IPS DF 6.9 (cell line): ENCODE data around the gene LRRC73.

Experiments used
- DNase-seq: peaks from one replicate; pipeline ENCODE4 v3.0.0-alpha.2; 2013; ENCODE audit warnings: low read depth, low spot score
- H3K27ac ChIP-seq: one replicate; pipeline ENCODE4 v1.5.1; 2013; ENCODE audit warnings: low read length, control low read depth
- H3K27me3 ChIP-seq: 2 replicates; pipeline ENCODE4 v1.6.1; 2013; ENCODE audit warnings: mild to moderate bottlenecking, low read length; ENCODE audit not compliant: control insufficient read depth, insufficient read depth
- H3K36me3 ChIP-seq: 2 replicates; pipeline ENCODE4 v1.6.1; 2013; ENCODE audit warnings: low read length; ENCODE audit not compliant: control insufficient read depth, insufficient read depth
- H3K4me1 ChIP-seq: 2 replicates; pipeline ENCODE4 v1.6.1; 2013; ENCODE audit warnings: low read length; ENCODE audit not compliant: control insufficient read depth, insufficient read depth
- H3K4me3 ChIP-seq: 2 replicates; pipeline ENCODE4 v1.5.1; 2013; ENCODE audit warnings: mild to moderate bottlenecking, low read length
- H3K9me3 ChIP-seq: 2 replicates; pipeline ENCODE4 v1.6.1; 2013; ENCODE audit warnings: low read length, inconsistent platforms; ENCODE audit not compliant: control insufficient read depth, insufficient read depth
- WGBS: extraction: QIAGEN DNeasy Blood & Tissue Kit; methylation state at CpG from one replicate; pipeline ENCODE4 v1.1.7; 2013; ENCODE audit warnings: mixed read lengths, missing lambda C conversion rate; ENCODE audit not compliant: insufficient read length, insufficient coverage; 5-methylcytosine and 5-hydroxymethylcytosine counted together

Gene LRRC73

GRCh38 chr6:43511824-43512415, 1.8 kb upstream of the LRRC73 start:
- H3K4me3 ChIP-seq: no peak overlapping the region
- no peaks in the 10 kb centered on the region for H3K9me3 ChIP-seq
- H3K27me3 ChIP-seq: peaks cover 8% of the 10 kb centered on the region; the same call in 1 of the 2 replicates
- peaks cover 11% of the 10 kb centered on the region; the same call in 1 of the 2 replicates for H3K4me1 ChIP-seq
- peaks cover 24% of the 10 kb centered on the region; the same call in 1 of the 2 replicates for H3K36me3 ChIP-seq
- no CpG with 5 or more reads among the region's 11 CpGs for WGBS
- no peak overlapping the region for H3K27ac ChIP-seq
- no peak for DNase-seq

DNA sequence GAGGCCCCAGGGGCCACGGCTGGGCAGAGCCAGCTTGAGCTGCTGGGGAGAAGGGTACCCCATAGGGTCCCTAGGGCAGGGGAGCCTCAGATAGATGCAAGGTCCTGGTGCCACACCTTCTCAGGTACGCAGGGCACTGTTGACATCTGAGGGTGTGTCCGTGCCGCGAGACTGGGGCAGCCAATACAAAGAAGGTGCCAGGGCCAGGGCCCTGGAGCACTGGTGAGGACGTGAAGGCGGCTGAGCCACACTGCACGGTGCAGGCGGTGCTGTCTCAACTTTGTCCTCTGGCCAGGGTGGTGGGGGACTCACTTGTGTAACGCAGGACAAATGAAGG, 649 bp upstream of the LRRC73 start:
- no peaks in the 10 kb centered on the region for H3K9me3 ChIP-seq
- H3K36me3 ChIP-seq: peaks cover 24% of the 10 kb centered on the region; the same call in 1 of the 2 replicates
- peaks cover 8% of the 10 kb centered on the region; the same call in 1 of the 2 replicates for H3K27me3 ChIP-seq
- peaks cover 10% of the 10 kb centered on the region; the same call in 1 of the 2 replicates for H3K4me1 ChIP-seq
- no peak for DNase-seq
- no peak overlapping the region for H3K27ac ChIP-seq
- no CpG with 5 or more reads among the region's 10 CpGs for whole genome bisulfite sequencing
- H3K4me3 ChIP-seq: peak overlapping the region; percentile 52; the same call in 1 of the 2 replicates

DNA sequence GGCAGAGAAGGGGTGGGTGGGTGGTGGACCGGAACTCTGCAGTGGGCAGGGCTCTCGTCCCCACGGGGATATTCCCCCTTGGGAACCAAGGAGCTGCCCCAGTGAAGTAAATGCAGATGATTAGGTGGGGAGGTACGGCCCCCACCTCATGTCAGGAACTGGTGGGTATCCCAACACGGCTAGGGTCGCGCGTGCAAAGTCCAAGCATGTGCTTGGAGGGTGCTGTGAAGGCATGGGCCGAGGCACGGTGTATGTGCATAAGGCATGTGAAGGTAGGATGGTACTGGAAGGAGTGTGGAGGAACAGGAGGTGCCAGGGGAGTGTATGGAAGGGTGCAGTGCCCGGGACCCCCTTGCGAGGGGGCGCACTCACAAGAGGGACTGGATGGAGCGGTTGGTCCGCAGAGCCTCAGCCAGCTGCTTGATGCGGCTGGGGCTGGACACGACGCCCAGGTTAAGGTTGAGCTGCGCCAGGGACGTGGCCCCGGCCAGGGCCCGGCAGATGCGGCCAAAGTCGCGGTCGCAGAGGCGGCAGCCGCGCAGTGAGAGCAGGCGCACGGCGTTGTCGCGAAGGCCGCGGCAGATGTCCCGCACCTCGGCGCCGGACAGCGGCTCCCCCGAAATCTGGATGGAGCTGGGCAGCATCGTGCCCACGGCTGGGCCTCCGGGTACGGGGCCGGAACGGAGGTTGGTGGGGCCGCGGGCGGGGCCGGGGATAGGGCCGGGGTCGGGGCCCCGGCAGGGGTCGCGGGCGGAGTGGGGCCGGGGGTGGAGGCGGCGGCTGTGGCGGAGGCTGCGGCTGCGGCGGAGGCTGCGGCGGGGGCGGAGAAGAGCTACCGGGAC, 783 bp downstream of the LRRC73 start:
- H3K9me3 ChIP-seq: no peaks in the 10 kb centered on the region
- H3K4me3 ChIP-seq: peak overlapping the region; percentile 52; the same call in 1 of the 2 replicates
- H3K27me3 ChIP-seq: peaks cover 8% of the 10 kb centered on the region; the same call in 1 of the 2 replicates
- peaks cover 33% of the 10 kb centered on the region for H3K36me3 ChIP-seq
- no CpG with 5 or more reads among the region's 69 CpGs for WGBS
- H3K4me1 ChIP-seq: peaks cover 9% of the 10 kb centered on the region; the same call in 1 of the 2 replicates
- no peak for DNase-seq
- H3K27ac ChIP-seq: no peak overlapping the region

DNA sequence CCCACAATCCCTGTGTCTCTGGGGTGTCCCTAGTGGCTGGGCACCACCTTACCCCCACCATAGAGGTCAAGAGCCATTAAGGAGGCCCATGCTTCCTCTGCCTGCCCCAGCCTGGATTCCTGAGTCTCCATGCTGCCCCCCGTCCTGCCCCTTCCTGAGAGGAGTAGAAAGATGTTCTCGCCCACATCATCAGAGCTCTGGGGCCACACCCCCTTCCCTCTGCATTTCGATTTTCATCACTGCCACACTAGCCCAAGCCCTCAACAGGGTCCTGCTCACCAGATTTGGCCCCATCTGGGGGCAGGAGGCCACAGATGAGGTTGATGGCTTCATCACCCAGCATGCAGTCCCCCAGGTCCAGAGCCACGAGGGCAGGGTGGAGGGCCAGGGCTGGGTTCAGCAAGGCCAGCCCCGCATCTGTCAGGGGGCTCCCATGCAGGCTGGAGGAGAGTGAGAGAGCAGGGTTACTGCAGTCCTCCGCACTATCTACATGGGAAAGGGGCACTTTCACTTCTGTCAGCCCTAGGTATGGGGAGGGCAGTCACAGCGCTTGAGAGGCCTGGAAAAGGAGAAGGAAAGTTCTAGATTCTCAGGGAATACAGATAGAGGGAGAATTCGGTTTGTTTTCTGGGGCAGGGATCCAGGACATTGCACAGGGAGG, 1.5 kb downstream of the LRRC73 start:
- no peak for DNase-seq
- Histone ChIP-seq H3K4me3 (no peak overlapping the region), H3K9me3 (no peaks in the 10 kb centered on the region), H3K27ac (no peak overlapping the region), H3K27me3 (peaks cover 8% of the 10 kb centered on the region; the same call in 1 of the 2 replicates), H3K4me1 (peaks cover 9% of the 10 kb centered on the region; the same call in 1 of the 2 replicates), H3K36me3 (peaks cover 34% of the 10 kb centered on the region)
- no CpG with 5 or more reads among the region's 8 CpGs for WGBS

DNA sequence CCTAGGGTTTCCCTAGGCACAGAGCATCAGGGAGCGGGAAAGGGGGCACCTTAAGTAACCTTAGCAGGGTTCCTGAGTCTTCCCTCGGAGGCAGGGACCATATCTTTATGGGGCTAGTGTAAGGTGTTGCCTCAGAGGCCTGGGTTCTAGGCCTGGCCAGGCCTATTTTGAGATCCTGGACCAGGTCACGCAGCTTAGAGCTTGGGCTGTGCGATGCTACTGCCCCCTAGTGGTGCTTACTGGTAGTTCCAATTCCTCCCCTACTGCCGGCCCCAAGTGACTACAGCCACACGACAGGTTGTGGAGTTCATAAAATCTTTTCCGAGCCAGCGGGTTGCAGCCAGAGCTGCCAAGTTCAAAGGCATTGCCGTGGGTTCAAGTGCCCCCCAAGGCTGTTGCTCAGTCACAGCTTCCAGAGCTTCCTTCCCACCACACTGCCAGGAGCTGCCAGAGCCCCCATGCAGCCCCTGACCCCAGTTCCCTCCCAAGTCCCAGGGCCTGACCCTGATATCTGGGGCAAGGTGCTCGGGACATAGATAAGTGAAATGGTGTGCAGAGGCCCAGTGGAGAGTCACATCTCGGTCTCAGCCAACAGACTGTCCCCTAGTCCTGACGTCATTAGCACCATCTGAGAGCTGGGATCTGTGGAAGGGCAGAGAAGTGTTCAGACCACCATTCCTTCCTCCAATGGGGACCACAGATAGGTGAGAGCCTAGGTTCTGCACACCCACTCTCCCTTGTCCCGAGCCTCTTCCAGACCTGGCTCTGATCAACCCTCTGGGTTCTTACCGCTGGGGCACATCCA, 3.3 kb downstream of the LRRC73 start:
- Histone ChIP-seq H3K36me3 (peaks cover 33% of the 10 kb centered on the region), H3K4me1 (peaks cover 9% of the 10 kb centered on the region; the same call in 1 of the 2 replicates), H3K27me3 (peaks cover 8% of the 10 kb centered on the region; the same call in 1 of the 2 replicates), H3K4me3 (no peak overlapping the region), H3K9me3 (no peaks in the 10 kb centered on the region), H3K27ac (no peak overlapping the region)
- WGBS: no CpG with 5 or more reads among the region's 14 CpGs
- DNase-seq: peak; percentile 84

DNA sequence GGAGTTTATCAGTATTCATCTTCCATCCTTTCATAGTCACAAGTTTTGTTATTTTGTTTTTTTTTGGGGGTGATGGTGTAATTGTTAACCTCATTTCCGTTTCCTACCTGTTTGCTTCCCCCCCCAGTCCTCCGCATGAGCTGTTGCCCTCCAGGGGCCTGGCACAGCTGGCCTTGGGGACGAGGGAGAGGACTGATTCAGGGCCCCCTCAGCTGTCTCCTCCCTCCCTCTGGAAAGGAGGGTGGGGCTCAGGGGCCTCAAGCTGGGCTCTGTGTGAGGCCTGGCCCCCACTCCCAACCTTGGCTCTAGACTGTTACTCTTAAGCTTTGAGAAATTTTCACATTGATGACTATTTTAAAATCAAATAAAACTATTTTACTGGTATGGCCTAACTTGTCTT, 4.0 kb downstream of the LRRC73 start:
- no peak overlapping the region for H3K4me3 ChIP-seq
- H3K27ac ChIP-seq: no peak overlapping the region
- no CpG with 5 or more reads among the region's 3 CpGs for WGBS
- DNase-seq: no peak
- peaks cover 28% of the 10 kb centered on the region for H3K36me3 ChIP-seq
- H3K4me1 ChIP-seq: peaks cover 9% of the 10 kb centered on the region; the same call in 1 of the 2 replicates
- no peaks in the 10 kb centered on the region for H3K9me3 ChIP-seq
- peaks cover 8% of the 10 kb centered on the region; the same call in 1 of the 2 replicates for H3K27me3 ChIP-seq

- H3K27me3 ChIP-seq: peaks cover 8% of the 10 kb centered on the region; the same call in 1 of the 2 replicates
- H3K4me1 ChIP-seq: peaks cover 7% of the 10 kb centered on the region; the same call in 1 of the 2 replicates
- no peak for DNase-seq
- H3K27ac ChIP-seq: no peak overlapping the region
- peaks cover 28% of the 10 kb centered on the region for H3K36me3 ChIP-seq
- no CpG with 5 or more reads among the region's 6 CpGs for WGBS
- no peak overlapping the region for H3K4me3 ChIP-seq
- no peaks in the 10 kb centered on the region for H3K9me3 ChIP-seq
These were observed 4.4 kb downstream of the LRRC73 start for GRCh38 chr6:43505718-43506117.

- peaks cover 8% of the 10 kb centered on the region; the same call in 1 of the 2 replicates for H3K27me3 ChIP-seq
- no peak for DNase-seq
- H3K27ac ChIP-seq: no peak overlapping the region
- no peak overlapping the region for H3K4me3 ChIP-seq
- peaks cover 33% of the 10 kb centered on the region for H3K36me3 ChIP-seq
- peaks cover 6% of the 10 kb centered on the region; the same call in 1 of the 2 replicates for H3K4me1 ChIP-seq
- whole genome bisulfite sequencing: no CpG with 5 or more reads among the region's 26 CpGs
- H3K9me3 ChIP-seq: no peaks in the 10 kb centered on the region
These were observed 5.2 kb downstream of the LRRC73 start for GRCh38 chr6:43504756-43505593.

GRCh38 chr6:43503443-43503842, 6.7 kb downstream of the LRRC73 start:
- no peaks in the 10 kb centered on the region for H3K9me3 ChIP-seq
- no peak overlapping the region for H3K27ac ChIP-seq
- H3K4me3 ChIP-seq: no peak overlapping the region
- peaks cover 43% of the 10 kb centered on the region for H3K36me3 ChIP-seq
- no peaks in the 10 kb centered on the region for H3K4me1 ChIP-seq
- no peak for DNase-seq
- no CpG with 5 or more reads among the region's 8 CpGs for WGBS
- no peaks in the 10 kb centered on the region for H3K27me3 ChIP-seq
